ENCODE measurements around the gene HSF2BP. TPM values are rescaled to one million over a fixed set of nuclear protein-coding genes. Genes with fewer than 3 reads are reported as not detected.
A peak's percentile ranks its signal among the peaks of the same experiment; 100 is the strongest.
"Not testable (repeated sequence)": the region's sequence is repeated elsewhere in the genome, so short reads cannot be mapped to it uniquely, and the experiment has no call there.

The HSF2BP gene
- total RNA-seq, 1 experiment from 2014 or later: 10.9 TPM

- H3K27me3 ChIP-seq (replicated peaks; ENCODE audit: control insufficient read depth, insufficient read depth, low read length); H3K4me3 Mint-ChIP-seq (ENCODE audit: unreplicated experiment); H3K36me3 ChIP-seq (ENCODE audit: control insufficient read depth, insufficient read depth, low read length); H3K4me1 Mint-ChIP-seq (ENCODE audit: low read depth, unreplicated experiment); H3K9me3 Mint-ChIP-seq (ENCODE audit: unreplicated experiment); DNase-seq; H3K9me3 ChIP-seq; BruUV-seq (replicated peaks); CTCF ChIA-PET; POLR2A ChIA-PET; H3K27ac Mint-ChIP-seq (ENCODE audit: unreplicated experiment); intact Hi-C loops (cut with micrococcal nuclease; ENCODE audit: unreplicated experiment); H3K27me3 Mint-ChIP-seq (ENCODE audit: insufficient read depth, unreplicated experiment); H3K4me3 ChIP-seq (ENCODE audit: low read depth, low read length); H3K4me1 ChIP-seq; H3K36me3 Mint-ChIP-seq (ENCODE audit: insufficient read depth, unreplicated experiment): not testable (repeated sequence)
Observed at GRCh38 chr21:43540561-43540960, 118.7 kb downstream of the HSF2BP start.

GRCh38 chr21:43522495-43523131 lies 136.7 kb downstream of the HSF2BP start:
- H3K27me3 Mint-ChIP-seq (ENCODE audit: insufficient read depth, unreplicated experiment); BruUV-seq (replicated peaks); H3K36me3 Mint-ChIP-seq (ENCODE audit: insufficient read depth, unreplicated experiment); H3K36me3 ChIP-seq (ENCODE audit: control insufficient read depth, insufficient read depth, low read length); POLR2A ChIA-PET; intact Hi-C loops (cut with micrococcal nuclease; ENCODE audit: unreplicated experiment); H3K4me1 ChIP-seq; H3K4me3 ChIP-seq (ENCODE audit: low read depth, low read length); CTCF ChIA-PET; DNase-seq; H3K9me3 Mint-ChIP-seq (ENCODE audit: unreplicated experiment); H3K9me3 ChIP-seq; H3K27ac Mint-ChIP-seq (ENCODE audit: unreplicated experiment); H3K27me3 ChIP-seq (replicated peaks; ENCODE audit: control insufficient read depth, insufficient read depth, low read length); H3K4me3 Mint-ChIP-seq (ENCODE audit: unreplicated experiment); H3K4me1 Mint-ChIP-seq (ENCODE audit: low read depth, unreplicated experiment): not testable (repeated sequence)

- DNase-seq; H3K36me3 ChIP-seq (ENCODE audit: control insufficient read depth, insufficient read depth, low read length); H3K27me3 ChIP-seq (replicated peaks; ENCODE audit: control insufficient read depth, insufficient read depth, low read length); H3K9me3 Mint-ChIP-seq (ENCODE audit: unreplicated experiment); H3K27ac Mint-ChIP-seq (ENCODE audit: unreplicated experiment); H3K27me3 Mint-ChIP-seq (ENCODE audit: insufficient read depth, unreplicated experiment); POLR2A ChIA-PET; H3K36me3 Mint-ChIP-seq (ENCODE audit: insufficient read depth, unreplicated experiment); BruUV-seq (replicated peaks); intact Hi-C loops (cut with micrococcal nuclease; ENCODE audit: unreplicated experiment); H3K9me3 ChIP-seq; H3K4me1 ChIP-seq; H3K4me3 ChIP-seq (ENCODE audit: low read depth, low read length); H3K4me1 Mint-ChIP-seq (ENCODE audit: low read depth, unreplicated experiment); CTCF ChIA-PET; H3K4me3 Mint-ChIP-seq (ENCODE audit: unreplicated experiment): not testable (repeated sequence)
Observed at GRCh38 chr21:43517701-43518100, 141.6 kb downstream of the HSF2BP start.

- POLR2A ChIA-PET; intact Hi-C loops (cut with micrococcal nuclease; ENCODE audit: unreplicated experiment); H3K4me1 Mint-ChIP-seq (ENCODE audit: low read depth, unreplicated experiment); H3K9me3 Mint-ChIP-seq (ENCODE audit: unreplicated experiment); H3K36me3 Mint-ChIP-seq (ENCODE audit: insufficient read depth, unreplicated experiment); DNase-seq; CTCF ChIA-PET; H3K27ac Mint-ChIP-seq (ENCODE audit: unreplicated experiment); H3K36me3 ChIP-seq (ENCODE audit: control insufficient read depth, insufficient read depth, low read length); H3K4me1 ChIP-seq; H3K4me3 Mint-ChIP-seq (ENCODE audit: unreplicated experiment); H3K4me3 ChIP-seq (ENCODE audit: low read depth, low read length); H3K9me3 ChIP-seq; H3K27me3 Mint-ChIP-seq (ENCODE audit: insufficient read depth, unreplicated experiment); H3K27me3 ChIP-seq (replicated peaks; ENCODE audit: control insufficient read depth, insufficient read depth, low read length): not testable (repeated sequence)
- TSS peak; percentile 10 for BruUV-seq (replicated peaks)
Observed at GRCh38 chr21:43516860-43517627, 142.2 kb downstream of the HSF2BP start.

GRCh38 chr21:43516295-43516847 lies 142.9 kb downstream of the HSF2BP start:
- H3K4me1 Mint-ChIP-seq (ENCODE audit: low read depth, unreplicated experiment); H3K4me3 Mint-ChIP-seq (ENCODE audit: unreplicated experiment); H3K9me3 Mint-ChIP-seq (ENCODE audit: unreplicated experiment); H3K27ac Mint-ChIP-seq (ENCODE audit: unreplicated experiment); H3K9me3 ChIP-seq; POLR2A ChIA-PET; BruUV-seq (replicated peaks); H3K27me3 Mint-ChIP-seq (ENCODE audit: insufficient read depth, unreplicated experiment); H3K27me3 ChIP-seq (replicated peaks; ENCODE audit: control insufficient read depth, insufficient read depth, low read length); intact Hi-C loops (cut with micrococcal nuclease; ENCODE audit: unreplicated experiment); DNase-seq; H3K4me3 ChIP-seq (ENCODE audit: low read depth, low read length); H3K36me3 ChIP-seq (ENCODE audit: control insufficient read depth, insufficient read depth, low read length); CTCF ChIA-PET; H3K4me1 ChIP-seq; H3K36me3 Mint-ChIP-seq (ENCODE audit: insufficient read depth, unreplicated experiment): not testable (repeated sequence)

GRCh38 chr21:43514834-43515233 lies 144.5 kb downstream of the HSF2BP start:
- POLR2A ChIA-PET; H3K9me3 Mint-ChIP-seq (ENCODE audit: unreplicated experiment); H3K4me1 Mint-ChIP-seq (ENCODE audit: low read depth, unreplicated experiment); H3K27me3 ChIP-seq (replicated peaks; ENCODE audit: control insufficient read depth, insufficient read depth, low read length); intact Hi-C loops (cut with micrococcal nuclease; ENCODE audit: unreplicated experiment); H3K4me3 ChIP-seq (ENCODE audit: low read depth, low read length); H3K27me3 Mint-ChIP-seq (ENCODE audit: insufficient read depth, unreplicated experiment); H3K36me3 Mint-ChIP-seq (ENCODE audit: insufficient read depth, unreplicated experiment); H3K27ac Mint-ChIP-seq (ENCODE audit: unreplicated experiment); H3K4me3 Mint-ChIP-seq (ENCODE audit: unreplicated experiment); CTCF ChIA-PET; H3K4me1 ChIP-seq; DNase-seq; H3K9me3 ChIP-seq; H3K36me3 ChIP-seq (ENCODE audit: control insufficient read depth, insufficient read depth, low read length); BruUV-seq (replicated peaks): not testable (repeated sequence)

GRCh38 chr21:43513023-43513422 lies 146.3 kb downstream of the HSF2BP start:
- H3K36me3 Mint-ChIP-seq (ENCODE audit: insufficient read depth, unreplicated experiment); CTCF ChIA-PET; H3K27me3 Mint-ChIP-seq (ENCODE audit: insufficient read depth, unreplicated experiment); intact Hi-C loops (cut with micrococcal nuclease; ENCODE audit: unreplicated experiment); H3K4me1 ChIP-seq; H3K9me3 ChIP-seq; H3K4me3 ChIP-seq (ENCODE audit: low read depth, low read length); H3K36me3 ChIP-seq (ENCODE audit: control insufficient read depth, insufficient read depth, low read length); H3K4me1 Mint-ChIP-seq (ENCODE audit: low read depth, unreplicated experiment); H3K4me3 Mint-ChIP-seq (ENCODE audit: unreplicated experiment); H3K27me3 ChIP-seq (replicated peaks; ENCODE audit: control insufficient read depth, insufficient read depth, low read length); H3K9me3 Mint-ChIP-seq (ENCODE audit: unreplicated experiment); DNase-seq; H3K27ac Mint-ChIP-seq (ENCODE audit: unreplicated experiment); BruUV-seq (replicated peaks); POLR2A ChIA-PET: not testable (repeated sequence)

All from Caco-2 (cell line).